B cell (primary cell): ENCODE results near the gene FYB2. TPM values are rescaled to one million over a fixed set of nuclear protein-coding genes. Genes with fewer than 3 reads are reported as not detected.

Experiments
- ATAC-seq: fragments of 200-7000 bp; cut with Tn5 transposase; one replicate; pipeline ENCODE4 v1.10.0; 2021; ENCODE audit warnings: low read depth, mild to moderate bottlenecking, moderate number of reproducible peaks, moderate library complexity
- CTCF ChIA-PET: fragments of 350-600 bp; sonication (Branson Sonifier 250); formaldehyde crosslinking; loops from one replicate; lab custom pipeline; 2021; ENCODE audit warnings: antibody characterized with exemption, inconsistent platforms; lab: Charles Lee
- POLR2A ChIA-PET: fragments of 350-600 bp; sonication (Branson Sonifier 250); formaldehyde crosslinking; loops from one replicate; lab custom pipeline; 2021; ENCODE audit warnings: antibody characterized with exemption; lab: Charles Lee
- DNase-seq: peaks from one replicate; pipeline ENCODE4 v3.0.0; 2013
- H2AFZ ChIP-seq: 2 replicates; pipeline ENCODE4 v1.6.1; 2012; ENCODE audit warnings: mild to moderate bottlenecking, low read depth, low read length; ENCODE audit not compliant: insufficient read depth, poor library complexity, severe bottlenecking
- H3K27ac ChIP-seq, 2 donors: 1 replicate in 1 of 2; 2 replicates in 1 of 2; pipeline ENCODE4 v1.5.1; 2012 to 2013; ENCODE audit warnings: low read length in 2 of 2, mild to moderate bottlenecking in 2 of 2, moderate library complexity in 1 of 2
- H3K27me3 ChIP-seq, 4 experiments: fragments of 200-600 bp in 1 of 4; sonication (generic) in 1 of 4; replicated peaks in 1 of 4; 1 replicate in 2 of 4; 2 replicates in 2 of 4; pipeline versions ENCODE4 v1.6.1 to v1.7.0; 2013 to 2016; ENCODE audit warnings: low read length in 3 of 4, mild to moderate bottlenecking in 2 of 4, mixed read lengths in 1 of 4, moderate library complexity in 1 of 4; ENCODE audit not compliant: insufficient read depth in 4 of 4, control insufficient read depth in 3 of 4; ENCODE audit errors: control extremely low read depth in 1 of 4
- H3K36me3 ChIP-seq, 2 experiments: replicated peaks in 1 of 2; 1 replicate in 1 of 2; 2 replicates in 1 of 2; pipeline versions ENCODE4 v1.6.1 to v1.7.1; 2013; ENCODE audit warnings: low read length in 1 of 2; ENCODE audit not compliant: insufficient read depth in 2 of 2, control insufficient read depth in 1 of 2; ENCODE audit errors: control extremely low read depth in 1 of 2, extremely low read depth in 1 of 2
- H3K4me1 ChIP-seq, 2 donors: fragments of 200-600 bp in 1 of 2; sonication (generic) in 1 of 2; 1 replicate in 1 of 2; 2 replicates in 1 of 2; pipeline versions ENCODE4 v1.5.1 to v1.6.1; 2013 to 2017; ENCODE audit warnings: low read length in 2 of 2; ENCODE audit not compliant: control insufficient read depth in 2 of 2, insufficient read depth in 2 of 2
- H3K4me2 ChIP-seq: replicated peaks from 2 replicates; pipeline ENCODE3; 2012; ENCODE audit warnings: mild to moderate bottlenecking, low read depth, low read length; ENCODE audit not compliant: poor library complexity, severe bottlenecking
- H3K4me3 ChIP-seq, 5 experiments: fragments of 200-600 bp in 1 of 5; sonication (generic) in 1 of 5; 1 replicate in 3 of 5; 2 replicates in 2 of 5; pipeline versions ENCODE4 v1.5.1 to v1.7.0; 2011 to 2016; ENCODE audit warnings: low read length in 4 of 5, mild to moderate bottlenecking in 4 of 5, low read depth in 2 of 5, control low read depth in 1 of 5, moderate library complexity in 1 of 5; ENCODE audit not compliant: insufficient read depth in 1 of 5; ENCODE audit errors: control extremely low read depth in 1 of 5, extremely low read depth in 1 of 5
- H3K79me2 ChIP-seq: fragments of 200-600 bp; sonication (generic); one replicate; pipeline ENCODE4 v1.6.0; 2016; ENCODE audit warnings: low read length; ENCODE audit not compliant: control insufficient read depth, insufficient read depth
- H3K9ac ChIP-seq: fragments of 200-600 bp; sonication (generic); 2 replicates; pipeline ENCODE4 v1.6.1; 2017; ENCODE audit warnings: mild to moderate bottlenecking, low read length, moderate library complexity
- H3K9me3 ChIP-seq, 3 donors: one replicate each; pipeline versions ENCODE4 v1.6.1 to v1.7.1; 2013; ENCODE audit warnings: low read length in 2 of 3; ENCODE audit not compliant: control insufficient read depth in 2 of 3, insufficient read depth in 1 of 3; ENCODE audit errors: control extremely low read depth in 1 of 3
- H4K20me1 ChIP-seq: 2 replicates; pipeline ENCODE4 v1.6.0; 2012; ENCODE audit warnings: mild to moderate bottlenecking, low read length; ENCODE audit not compliant: insufficient read depth, control insufficient read depth, poor library complexity, severe bottlenecking
- H3K27ac Mint-ChIP-seq: one replicate; pipeline ENCODE4 v1.8.0; 2021; ENCODE audit warnings: mixed read lengths
- H3K27me3 Mint-ChIP-seq: one replicate; pipeline ENCODE4 v1.8.0; 2021; ENCODE audit warnings: mixed read lengths
- H3K4me1 Mint-ChIP-seq: one replicate; pipeline ENCODE4 v1.8.0; 2021; ENCODE audit warnings: mixed read lengths
- H3K4me3 Mint-ChIP-seq: one replicate; pipeline ENCODE4 v1.8.0; 2021; ENCODE audit warnings: mixed read lengths
- H3K9me3 Mint-ChIP-seq: one replicate; pipeline ENCODE4 v1.8.0; 2022; ENCODE audit warnings: mixed read lengths; ENCODE audit not compliant: insufficient read depth
- EZH2 ChIP-seq: IDR thresholded peaks from 2 replicates; pipeline ENCODE4 v1.6.1; 2012; ENCODE audit warnings: borderline replicate concordance, low read depth, mild to moderate bottlenecking, moderate library complexity, low read length; ENCODE audit not compliant: insufficient read depth, poor library complexity, severe bottlenecking
- WGBS: methylation state at CpG from one replicate; pipeline ENCODE4 v1.1.5; 2013; ENCODE audit warnings: missing lambda C conversion rate; ENCODE audit not compliant: insufficient coverage; 5-methylcytosine and 5-hydroxymethylcytosine counted together
- intact Hi-C: fragments of 100-400 bp; cut with micrococcal nuclease; formaldehyde crosslinking; loops from one replicate; pipeline ENCODE4 v1.10.0; 2022
- polyA plus RNA-seq: library from polyadenylated mRNA; depleted of rRNA; stranded (reverse); fragments of >200 nt; gene quantifications from 2 replicates; pipeline ENCODE4 v1.2.3, GENCODE V29; 2012
- total RNA-seq, 2 donors: library from RNA; stranded (reverse); fragments of 120-200 nt in 1 of 2; gene quantifications; 1 replicate in 1 of 2; 2 replicates in 1 of 2; pipeline versions ENCODE4 v1.2.3 to v1.2.4, GENCODE V29; 2013 to 2022
- TF ChIP-seq, protein P1 (sequence below): fragments of 200-600 bp; IDR thresholded peaks from one replicate; pipeline ENCODE4 v1.8.0; 2022; ENCODE audit warnings: antibody characterized with exemption, mild to moderate bottlenecking

The FYB2 gene
- total and polyA plus RNA-seq, 2 donors (not counting 1 experiment from before 2014, with no cell fraction given), result not detected

DNA sequence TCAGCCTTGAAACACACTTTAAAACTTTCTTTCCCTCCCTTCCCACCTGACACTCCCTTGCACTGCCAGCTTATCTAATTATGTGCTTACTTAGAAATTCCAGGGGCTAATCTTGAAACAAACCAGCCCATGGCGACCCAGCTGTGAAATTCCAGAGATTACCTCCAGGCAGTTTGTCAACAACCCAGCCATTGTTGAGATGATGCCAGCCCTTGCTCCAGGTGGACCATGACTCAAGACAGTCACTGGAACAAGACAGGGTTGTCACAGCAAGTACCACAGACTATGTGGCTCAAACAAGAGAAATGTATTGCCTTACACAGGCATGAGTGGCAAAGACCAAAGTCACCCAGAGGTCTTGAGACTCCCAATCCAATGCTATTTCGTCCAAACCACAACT is 7.9 kb downstream of the FYB2 start:
- no peaks in the 10 kb centered on the region for H3K4me1 ChIP-seq
- H2AFZ ChIP-seq, result no peak overlapping the region
- H3K36me3 ChIP-seq, result no peaks in the 10 kb centered on the region
- WGBS, result 76% methylated on average over 1 of the region's 2 CpGs
- ATAC-seq, result no peak
- H3K9me3 Mint-ChIP-seq, result no peaks in the 10 kb centered on the region
- H3K4me3 Mint-ChIP-seq, result no peak overlapping the region
- ChIA-PET CTCF (no interaction called here), POLR2A (no interaction called here)
- no peak overlapping the region for H3K9ac ChIP-seq
- H3K27ac ChIP-seq, result no peak overlapping the region
- no peaks in the 10 kb centered on the region for H4K20me1 ChIP-seq
- H3K4me1 Mint-ChIP-seq, result no peaks in the 10 kb centered on the region
- no peak for DNase-seq
- no peaks in the 10 kb centered on the region for H3K79me2 ChIP-seq
- H3K4me2 ChIP-seq, result no peak overlapping the region
- peaks cover 26% of the 10 kb centered on the region for H3K27me3 Mint-ChIP-seq
- H3K4me3 ChIP-seq, result no peak overlapping the region
- peaks cover 0 to 7% (median 2%) of the 10 kb centered on the region in 4 experiments for H3K27me3 ChIP-seq
- intact Hi-C loops, result loop anchor here (10.0 kb wide), 1 partner anchor 1527 kb away; no protein-coding TSS in a partner anchor
- H3K27ac Mint-ChIP-seq, result no peak overlapping the region
- TF ChIP-seq EZH2, result no peak
- TF ChIP-seq, protein P1, sequence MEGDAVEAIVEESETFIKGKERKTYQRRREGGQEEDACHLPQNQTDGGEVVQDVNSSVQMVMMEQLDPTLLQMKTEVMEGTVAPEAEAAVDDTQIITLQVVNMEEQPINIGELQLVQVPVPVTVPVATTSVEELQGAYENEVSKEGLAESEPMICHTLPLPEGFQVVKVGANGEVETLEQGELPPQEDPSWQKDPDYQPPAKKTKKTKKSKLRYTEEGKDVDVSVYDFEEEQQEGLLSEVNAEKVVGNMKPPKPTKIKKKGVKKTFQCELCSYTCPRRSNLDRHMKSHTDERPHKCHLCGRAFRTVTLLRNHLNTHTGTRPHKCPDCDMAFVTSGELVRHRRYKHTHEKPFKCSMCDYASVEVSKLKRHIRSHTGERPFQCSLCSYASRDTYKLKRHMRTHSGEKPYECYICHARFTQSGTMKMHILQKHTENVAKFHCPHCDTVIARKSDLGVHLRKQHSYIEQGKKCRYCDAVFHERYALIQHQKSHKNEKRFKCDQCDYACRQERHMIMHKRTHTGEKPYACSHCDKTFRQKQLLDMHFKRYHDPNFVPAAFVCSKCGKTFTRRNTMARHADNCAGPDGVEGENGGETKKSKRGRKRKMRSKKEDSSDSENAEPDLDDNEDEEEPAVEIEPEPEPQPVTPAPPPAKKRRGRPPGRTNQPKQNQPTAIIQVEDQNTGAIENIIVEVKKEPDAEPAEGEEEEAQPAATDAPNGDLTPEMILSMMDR, result no peak
- H3K9me3 ChIP-seq, result peaks cover 0 to 4% (median 0%) of the 10 kb centered on the region in 3 donors

DNA sequence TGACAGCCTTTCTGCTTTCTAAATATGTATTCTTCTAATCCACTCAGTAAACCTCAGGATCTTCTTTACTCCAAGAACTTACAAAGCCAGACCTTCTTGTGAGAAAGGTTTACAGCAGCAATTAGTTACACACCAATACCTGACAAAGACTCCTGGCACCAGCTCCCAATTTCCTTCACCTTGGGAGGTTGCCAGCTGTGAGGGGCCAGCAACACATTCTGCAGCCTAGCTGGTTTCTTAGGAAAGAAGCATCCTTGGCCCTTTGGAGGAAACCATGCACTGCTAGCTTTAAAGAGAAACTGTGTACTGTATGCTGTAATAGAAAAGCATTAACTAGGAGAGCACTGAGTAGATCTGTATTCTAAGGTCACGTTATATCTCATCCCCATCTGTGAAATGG is 10.8 kb downstream of the FYB2 start:
- Mint-ChIP-seq H3K4me1 (no peaks in the 10 kb centered on the region), H3K9me3 (no peaks in the 10 kb centered on the region), H3K27me3 (peaks cover 29% of the 10 kb centered on the region), H3K4me3 (no peak overlapping the region), H3K27ac (no peak overlapping the region)
- Histone ChIP-seq H3K36me3 (no peaks in the 10 kb centered on the region), H3K27me3 (peaks cover 0 to 7% (median 2%) of the 10 kb centered on the region in 4 experiments), H4K20me1 (no peaks in the 10 kb centered on the region), H2AFZ (no peak overlapping the region), H3K79me2 (no peaks in the 10 kb centered on the region), H3K4me3 (no peak overlapping the region), H3K4me2 (no peak overlapping the region), H3K27ac (no peak overlapping the region), H3K9ac (no peak overlapping the region), H3K4me1 (no peaks in the 10 kb centered on the region), H3K9me3 (no peaks in the 10 kb centered on the region)
- intact Hi-C loops, result no loop called here
- CTCF ChIA-PET, result interaction anchor here (1.0 kb wide), 1 partner anchor 12 kb away, joined by 3 read pairs; no protein-coding TSS in a partner anchor
- ATAC-seq (no peak), DNase-seq (no peak)
- no peak for TF ChIP-seq EZH2
- TF ChIP-seq, protein P1, result no peak
- POLR2A ChIA-PET, result no interaction called here
- WGBS, result no CpG with 5 or more reads among the region's 1 CpG
